Right kidney (tissue), 1 donor: Measurements from ENCODE around the gene TMBIM1.

ENCODE experiments used
- DNase-seq: peaks from one replicate; pipeline ENCODE4 v3.0.0-alpha.2; 2016

Gene TMBIM1

GRCh38 chr2:218259099-218259961, 33.0 kb downstream of the TMBIM1 start:
- DNase-seq: peak; percentile 37

- no peak for DNase-seq
These were observed 34.8 kb downstream of the TMBIM1 start for GRCh38 chr2:218257390-218257981.

- DNase-seq: no peak
These were observed 35.5 kb downstream of the TMBIM1 start for GRCh38 chr2:218256612-218257350.

GRCh38 chr2:218255446-218255845, 36.9 kb downstream of the TMBIM1 start:
- DNase-seq: no peak

GRCh38 chr2:218253232-218253625, 39.1 kb downstream of the TMBIM1 start:
- no peak for DNase-seq

GRCh38 chr2:218252509-218253231, 39.6 kb downstream of the TMBIM1 start:
- no peak for DNase-seq

GRCh38 chr2:218249691-218250090, 42.6 kb downstream of the TMBIM1 start:
- no peak for DNase-seq

GRCh38 chr2:218245214-218245613, 47.1 kb downstream of the TMBIM1 start:
- DNase-seq: no peak

- no peak for DNase-seq
These were observed 47.6 kb downstream of the TMBIM1 start for GRCh38 chr2:218244665-218245064.

- no peak for DNase-seq
These were observed 48.1 kb downstream of the TMBIM1 start for GRCh38 chr2:218244204-218244603.

GRCh38 chr2:218238887-218239286, 53.4 kb downstream of the TMBIM1 start:
- DNase-seq: no peak

GRCh38 chr2:218236829-218237228, 55.5 kb downstream of the TMBIM1 start:
- DNase-seq: no peak

- DNase-seq: no peak
These were observed 57.3 kb downstream of the TMBIM1 start for GRCh38 chr2:218235017-218235416.

- no peak for DNase-seq
These were observed 57.8 kb downstream of the TMBIM1 start for GRCh38 chr2:218234521-218234920.

- no peak for DNase-seq
These were observed 58.8 kb downstream of the TMBIM1 start for GRCh38 chr2:218233543-218233942.

- DNase-seq: no peak
These were observed 61.4 kb downstream of the TMBIM1 start for GRCh38 chr2:218230882-218231281.

- DNase-seq: no peak
These were observed 62.5 kb downstream of the TMBIM1 start for GRCh38 chr2:218229851-218230250.

- DNase-seq: no peak
These were observed 63.1 kb downstream of the TMBIM1 start for GRCh38 chr2:218229239-218229638.

- no peak for DNase-seq
These were observed 63.8 kb downstream of the TMBIM1 start for GRCh38 chr2:218228366-218229090.

- no peak for DNase-seq
These were observed 65.4 kb downstream of the TMBIM1 start for GRCh38 chr2:218226903-218227302.
